ENCODE results near the gene ARHGAP42.

The ARHGAP42 gene

DNA sequence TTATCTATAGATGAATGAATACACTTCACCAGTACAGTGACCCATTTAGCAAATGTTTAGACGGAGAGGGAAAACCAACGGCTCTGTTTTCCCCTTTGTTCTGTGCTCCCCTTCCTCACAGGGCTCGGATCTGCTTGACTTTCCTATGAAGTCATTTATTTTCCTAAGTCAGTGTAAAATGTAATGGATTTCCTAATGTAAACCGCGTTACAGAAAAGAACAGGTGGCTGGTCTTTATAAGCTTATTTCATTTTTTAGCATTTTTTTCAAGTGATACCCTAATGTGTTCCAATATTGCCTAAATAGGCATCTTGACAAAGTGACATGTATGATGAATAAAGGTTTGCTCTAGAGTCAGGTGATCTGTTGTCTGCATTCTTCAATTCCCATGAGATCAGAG lies 235.0 kb downstream of the ARHGAP42 start:
- no peak for TF ChIP-seq POLR2AphosphoS5 (IDR thresholded peaks at IDR 0.05; ENCODE audit: borderline replicate concordance, low read depth, low read length)
- TF ChIP-seq FOXP2 (optimal IDR thresholded peaks at IDR 0.05; ENCODE audit: control extremely low read depth, extremely low read length, insufficient read depth), result no peak
- no peak for TF ChIP-seq EZH2 (IDR thresholded peaks at IDR 0.05)

DNA sequence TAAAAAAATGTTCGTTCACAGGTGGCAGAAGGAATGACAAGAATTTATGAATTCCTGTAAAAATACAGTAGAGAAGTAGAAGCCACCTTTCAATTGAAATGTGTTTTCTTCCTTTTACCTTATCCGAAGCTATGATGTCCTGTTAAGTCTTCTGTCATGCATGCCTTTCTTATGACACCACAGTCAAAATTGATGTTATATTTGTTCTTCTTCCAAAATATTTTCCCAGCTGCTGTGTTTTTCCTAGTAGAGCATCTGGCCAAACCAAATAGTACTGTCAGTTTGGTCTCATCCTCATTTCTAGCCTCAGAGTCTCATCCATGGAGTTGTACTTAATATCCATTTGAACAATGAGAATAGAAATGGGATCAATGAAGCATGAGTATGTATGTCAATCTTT lies 236.5 kb downstream of the ARHGAP42 start:
- TF ChIP-seq EZH2 (IDR thresholded peaks at IDR 0.05) (no peak), FOXP2 (optimal IDR thresholded peaks at IDR 0.05; ENCODE audit: control extremely low read depth, extremely low read length, insufficient read depth) (no peak), POLR2AphosphoS5 (IDR thresholded peaks at IDR 0.05; ENCODE audit: borderline replicate concordance, low read depth, low read length) (no peak)
- no peak overlapping the region for H3K4me3 ChIP-seq
- no peak overlapping the region for H3K9ac ChIP-seq (ENCODE audit: insufficient read length)
- no peak for DNase-seq (ENCODE audit: low read depth, low spot score)
- no peak overlapping the region for H3K27ac ChIP-seq
- H3K36me3 ChIP-seq (ENCODE audit: insufficient read depth, low read length), result no peaks in the 10 kb centered on the region
- H3K9me3 ChIP-seq (ENCODE audit: low read depth, low read length), result no peaks in the 10 kb centered on the region

More for the DNA sequence above, 235.0 kb downstream of the ARHGAP42 start:
- H3K4me3 ChIP-seq, result no peak overlapping the region
- no peaks in the 10 kb centered on the region for H3K36me3 ChIP-seq (ENCODE audit: insufficient read depth, low read length)
- no peak overlapping the region for H3K9ac ChIP-seq (ENCODE audit: insufficient read length)
- no peak overlapping the region for H3K27ac ChIP-seq
- DNase-seq (ENCODE audit: low read depth, low spot score), result no peak
- no peaks in the 10 kb centered on the region for H3K9me3 ChIP-seq (ENCODE audit: low read depth, low read length)

DNA sequence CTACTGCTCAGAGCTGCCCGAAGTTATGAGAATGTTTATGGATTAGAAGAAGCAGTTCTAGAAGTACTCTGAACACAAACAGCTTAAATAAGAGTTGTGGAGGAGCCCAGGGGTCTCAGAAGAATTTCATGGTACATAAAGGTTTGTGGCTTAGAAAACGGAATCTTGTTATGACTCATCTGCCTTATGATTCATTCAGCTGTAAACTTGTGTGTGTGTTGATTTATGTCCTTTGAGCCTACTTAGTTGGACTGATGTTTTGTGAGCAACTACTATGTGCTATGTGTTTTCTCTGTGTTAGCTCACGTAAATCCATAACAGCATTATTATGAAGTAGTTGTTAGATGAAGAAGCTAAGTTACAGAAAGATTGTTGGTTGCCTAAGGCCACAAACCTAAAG lies 238.8 kb downstream of the ARHGAP42 start:
- no peak overlapping the region for H3K9ac ChIP-seq (ENCODE audit: insufficient read length)
- no peak for DNase-seq (ENCODE audit: low read depth, low spot score)
- no peak overlapping the region for H3K27ac ChIP-seq
- no peaks in the 10 kb centered on the region for H3K9me3 ChIP-seq (ENCODE audit: low read depth, low read length)
- no peak overlapping the region for H3K4me3 ChIP-seq
- no peaks in the 10 kb centered on the region for H3K36me3 ChIP-seq (ENCODE audit: insufficient read depth, low read length)
- TF ChIP-seq FOXP2 (optimal IDR thresholded peaks at IDR 0.05; ENCODE audit: control extremely low read depth, extremely low read length, insufficient read depth) (no peak), EZH2 (IDR thresholded peaks at IDR 0.05) (no peak), POLR2AphosphoS5 (IDR thresholded peaks at IDR 0.05; ENCODE audit: borderline replicate concordance, low read depth, low read length) (no peak)

DNA sequence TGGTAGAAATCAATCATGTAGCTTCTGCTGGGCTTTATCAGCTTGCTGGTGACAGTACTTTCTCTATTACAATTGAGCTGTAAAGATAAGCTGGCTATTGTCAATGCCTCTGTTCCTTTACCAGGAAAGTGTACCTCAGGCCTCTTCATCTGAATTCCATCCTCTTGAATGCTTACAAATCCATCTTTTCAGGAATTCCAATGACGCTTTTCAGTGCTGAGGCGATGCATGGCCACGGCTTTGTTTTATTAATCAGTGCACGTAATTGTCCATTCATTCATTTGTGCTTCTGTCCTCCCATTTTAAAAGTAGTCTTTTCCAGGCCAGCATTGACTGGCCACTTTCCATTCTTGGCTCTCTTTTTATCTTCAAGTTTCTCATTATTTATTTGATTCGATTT lies 240.5 kb downstream of the ARHGAP42 start:
- H3K9me3 ChIP-seq (ENCODE audit: low read depth, low read length), result no peaks in the 10 kb centered on the region
- no peak for DNase-seq (ENCODE audit: low read depth, low spot score)
- H3K36me3 ChIP-seq (ENCODE audit: insufficient read depth, low read length), result no peaks in the 10 kb centered on the region
- no peak overlapping the region for H3K27ac ChIP-seq
- TF ChIP-seq FOXP2 (optimal IDR thresholded peaks at IDR 0.05; ENCODE audit: control extremely low read depth, extremely low read length, insufficient read depth), result no peak
- TF ChIP-seq POLR2AphosphoS5 (IDR thresholded peaks at IDR 0.05; ENCODE audit: borderline replicate concordance, low read depth, low read length), result no peak
- no peak for TF ChIP-seq EZH2 (IDR thresholded peaks at IDR 0.05)
- no peak overlapping the region for H3K4me3 ChIP-seq
- no peak overlapping the region for H3K9ac ChIP-seq (ENCODE audit: insufficient read length)

DNA sequence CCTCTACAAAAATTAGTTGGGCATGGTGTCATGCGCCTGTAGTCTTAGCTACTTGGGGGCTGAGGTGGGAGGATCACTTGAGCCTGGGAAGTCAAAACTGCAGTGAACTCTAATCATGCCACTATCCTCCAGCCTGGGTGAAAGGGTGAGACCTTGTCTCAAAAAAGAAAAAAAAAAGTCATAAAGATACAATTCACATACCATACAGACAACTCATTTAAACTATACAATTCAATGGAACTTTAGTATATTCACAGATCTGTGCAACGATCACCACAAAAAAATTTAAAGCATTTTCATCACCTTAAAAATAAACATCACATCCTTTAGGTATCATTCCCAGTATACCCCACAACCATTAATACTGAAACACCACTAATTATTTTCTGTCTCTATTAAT lies 241.3 kb downstream of the ARHGAP42 start:
- TF ChIP-seq FOXP2 (optimal IDR thresholded peaks at IDR 0.05; ENCODE audit: control extremely low read depth, extremely low read length, insufficient read depth), result no peak
- no peak for TF ChIP-seq POLR2AphosphoS5 (IDR thresholded peaks at IDR 0.05; ENCODE audit: borderline replicate concordance, low read depth, low read length)
- TF ChIP-seq EZH2 (IDR thresholded peaks at IDR 0.05), result no peak

DNA sequence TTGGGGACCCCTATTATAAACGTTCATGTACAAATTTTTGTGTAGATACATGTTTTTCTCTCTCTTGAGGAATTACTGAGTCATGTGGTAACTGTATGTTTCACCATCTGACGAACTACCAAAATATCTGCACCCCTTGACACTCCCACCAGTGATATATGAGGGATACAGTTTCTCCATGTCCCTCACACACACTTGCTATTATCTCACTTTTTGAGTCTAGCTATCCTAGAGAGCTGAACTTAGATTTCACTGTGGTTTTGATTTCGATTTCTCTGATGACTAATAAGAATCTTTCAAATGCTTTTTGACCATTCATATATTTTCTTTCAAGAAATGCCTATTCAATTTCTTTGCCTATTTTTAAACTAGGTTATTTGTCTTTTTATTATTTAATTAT lies 242.3 kb downstream of the ARHGAP42 start:
- no peak overlapping the region for H3K4me3 ChIP-seq
- TF ChIP-seq EZH2 (IDR thresholded peaks at IDR 0.05) (no peak), POLR2AphosphoS5 (IDR thresholded peaks at IDR 0.05; ENCODE audit: borderline replicate concordance, low read depth, low read length) (no peak), FOXP2 (optimal IDR thresholded peaks at IDR 0.05; ENCODE audit: control extremely low read depth, extremely low read length, insufficient read depth) (no peak)
- no peaks in the 10 kb centered on the region for H3K36me3 ChIP-seq (ENCODE audit: insufficient read depth, low read length)
- H3K9me3 ChIP-seq (ENCODE audit: low read depth, low read length), result no peaks in the 10 kb centered on the region
- no peak overlapping the region for H3K27ac ChIP-seq
- DNase-seq (ENCODE audit: low read depth, low spot score), result no peak
- H3K9ac ChIP-seq (ENCODE audit: insufficient read length), result no peak overlapping the region

More for the DNA sequence above, 241.3 kb downstream of the ARHGAP42 start:
- Histone ChIP-seq H3K27ac (no peak overlapping the region), H3K4me3 (no peak overlapping the region), H3K9ac (ENCODE audit: insufficient read length) (no peak overlapping the region), H3K36me3 (ENCODE audit: insufficient read depth, low read length) (no peaks in the 10 kb centered on the region), H3K9me3 (ENCODE audit: low read depth, low read length) (no peaks in the 10 kb centered on the region)
- no peak for DNase-seq (ENCODE audit: low read depth, low spot score)

- Histone ChIP-seq H3K9ac (ENCODE audit: insufficient read length) (no peak overlapping the region), H3K27ac (no peak overlapping the region), H3K9me3 (ENCODE audit: low read depth, low read length) (no peaks in the 10 kb centered on the region), H3K4me3 (no peak overlapping the region), H3K36me3 (ENCODE audit: insufficient read depth, low read length) (no peaks in the 10 kb centered on the region)
- no peak for DNase-seq (ENCODE audit: low read depth, low spot score)
- no peak for TF ChIP-seq POLR2AphosphoS5 (IDR thresholded peaks at IDR 0.05; ENCODE audit: borderline replicate concordance, low read depth, low read length)
- no peak for TF ChIP-seq EZH2 (IDR thresholded peaks at IDR 0.05)
- no peak for TF ChIP-seq FOXP2 (optimal IDR thresholded peaks at IDR 0.05; ENCODE audit: control extremely low read depth, extremely low read length, insufficient read depth)
These were observed 243.2 kb downstream of the ARHGAP42 start for GRCh38 chr11:100930185-100930778.

DNA sequence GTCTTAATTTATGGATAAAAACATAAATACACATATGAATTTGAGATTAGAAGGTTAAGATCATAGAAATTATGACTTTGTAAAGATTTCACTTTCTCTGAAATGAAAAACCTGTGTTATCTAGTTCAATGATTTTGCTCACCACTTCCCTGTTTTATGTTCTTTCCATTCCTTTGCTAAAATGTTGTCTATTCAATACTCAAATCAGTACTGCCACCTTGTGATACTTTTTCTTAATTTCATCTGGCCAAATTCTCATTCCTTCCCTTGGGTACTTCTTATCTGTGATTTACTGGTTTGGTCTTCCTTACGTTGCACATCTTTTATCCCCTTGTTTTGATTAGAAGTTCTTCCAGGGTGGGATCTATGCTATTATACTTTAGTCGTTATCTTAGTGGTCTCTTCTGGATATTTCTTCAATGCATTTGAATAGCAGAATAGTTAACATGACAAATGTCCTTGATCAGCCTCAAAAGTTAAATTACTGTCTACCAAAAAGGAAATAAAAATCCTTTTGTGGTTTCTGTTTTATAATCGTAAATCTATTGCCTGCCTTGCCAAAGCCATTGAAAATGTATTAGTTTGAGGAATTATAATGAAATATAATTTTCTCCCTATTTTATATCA lies 245.5 kb downstream of the ARHGAP42 start:
- H3K4me3 ChIP-seq, result no peak overlapping the region
- no peak overlapping the region for H3K9ac ChIP-seq (ENCODE audit: insufficient read length)
- no peaks in the 10 kb centered on the region for H3K36me3 ChIP-seq (ENCODE audit: insufficient read depth, low read length)
- DNase-seq (ENCODE audit: low read depth, low spot score), result no peak
- H3K27ac ChIP-seq, result no peak overlapping the region
- H3K9me3 ChIP-seq (ENCODE audit: low read depth, low read length), result no peaks in the 10 kb centered on the region
- TF ChIP-seq EZH2 (IDR thresholded peaks at IDR 0.05), result no peak
- no peak for TF ChIP-seq FOXP2 (optimal IDR thresholded peaks at IDR 0.05; ENCODE audit: control extremely low read depth, extremely low read length, insufficient read depth)
- TF ChIP-seq POLR2AphosphoS5 (IDR thresholded peaks at IDR 0.05; ENCODE audit: borderline replicate concordance, low read depth, low read length), result no peak

Measured in SK-N-MC (cell line).